H1 (cell line): ENCODE data around the gene ARHGAP18. TPM values are rescaled to one million over a fixed set of nuclear protein-coding genes. Genes with fewer than 3 reads are reported as not detected.

Experiments
- CTCF ChIA-PET: fragments of 300-600 bp; sonication (Branson Sonifier 250); formaldehyde crosslinking; loops from one replicate; lab custom pipeline; 2021; ENCODE audit not compliant: partially characterized antibody; lab: Charles Lee
- POLR2A ChIA-PET: fragments of 300-600 bp; sonication (Branson Sonifier 250); formaldehyde crosslinking; loops from one replicate; lab custom pipeline; 2021; ENCODE audit warnings: inconsistent platforms; ENCODE audit not compliant: partially characterized antibody; lab: Charles Lee
- DNase-seq, 2 experiments: peaks; one replicate each; pipeline versions ENCODE4 v3.0.0 to v3.0.0-alpha.2; 2010 to 2022; ENCODE audit warnings: low spot score in 2 of 2, low read depth in 1 of 2, mixed read lengths in 1 of 2
- FAIRE-seq: peaks from 2 replicates; lab custom pipeline; 2011; peaks lifted over from hg19 to GRCh38; lab: Jason Lieb, UNC
- H2AFZ ChIP-seq: 2 replicates; pipeline ENCODE4 v1.8.1; 2012; ENCODE audit warnings: low read length, inconsistent platforms
- H2AK5ac ChIP-seq: 2 replicates; pipeline ENCODE4 v1.6.1; 2013; ENCODE audit warnings: low read depth, low read length
- H2BK120ac ChIP-seq: replicated peaks from 2 replicates; pipeline ENCODE3; 2013; ENCODE audit warnings: low read depth, low read length, inconsistent platforms
- H2BK12ac ChIP-seq: 2 replicates; pipeline ENCODE4 v1.6.1; 2013; ENCODE audit warnings: low read depth, low read length
- H2BK15ac ChIP-seq: 2 replicates; pipeline ENCODE4 v1.6.1; 2013; ENCODE audit warnings: low read length
- H2BK20ac ChIP-seq: 2 replicates; pipeline ENCODE4 v1.6.1; 2013; ENCODE audit warnings: low read length
- H2BK5ac ChIP-seq: 2 replicates; pipeline ENCODE4 v1.6.1; 2013; ENCODE audit warnings: low read depth, low read length
- H3K14ac ChIP-seq: 2 replicates; pipeline ENCODE4 v1.6.1; 2013; ENCODE audit warnings: inconsistent platforms; ENCODE audit not compliant: insufficient read length
- H3K18ac ChIP-seq: 2 replicates; pipeline ENCODE4 v1.6.1; 2013; ENCODE audit warnings: low read length; ENCODE audit errors: extremely low read depth
- H3K23ac ChIP-seq: 2 replicates; pipeline ENCODE4 v1.6.1; 2013; ENCODE audit warnings: inconsistent platforms; ENCODE audit not compliant: insufficient read length
- H3K23me2 ChIP-seq: 2 replicates; pipeline ENCODE4 v1.6.1; 2013; ENCODE audit warnings: low read depth, low read length
- H3K27ac ChIP-seq: 2 replicates; pipeline ENCODE4 v1.6.1; 2011; ENCODE audit warnings: low read depth, low read length, inconsistent platforms
- H3K27me3 ChIP-seq, 4 experiments: replicated peaks in 1 of 4; 1 replicate in 1 of 4; 2 replicates in 3 of 4; pipeline versions ENCODE4 v1.6.1 to v1.8.1; 2011 to 2013; ENCODE audit warnings: low read length in 3 of 4, mild to moderate bottlenecking in 3 of 4, inconsistent platforms in 2 of 4, mixed read lengths in 2 of 4, moderate library complexity in 1 of 4; ENCODE audit not compliant: control insufficient read depth in 3 of 4, insufficient read depth in 3 of 4; ENCODE audit errors: extremely low read depth in 1 of 4
- H3K36me3 ChIP-seq, 4 experiments: 2 replicates each; pipeline versions ENCODE4 v1.6.1 to v1.8.1; 2011 to 2013; ENCODE audit warnings: mild to moderate bottlenecking in 4 of 4, low read length in 3 of 4, moderate library complexity in 2 of 4, control low read depth in 1 of 4, inconsistent platforms in 1 of 4; ENCODE audit not compliant: insufficient read depth in 4 of 4, control insufficient read depth in 2 of 4
- H3K4ac ChIP-seq: replicated peaks from 2 replicates; pipeline ENCODE3; 2013; ENCODE audit warnings: low read length, low read depth, mixed read lengths, inconsistent platforms; ENCODE audit not compliant: insufficient read length
- H3K4me1 ChIP-seq, 4 experiments: replicated peaks in 1 of 4; 1 replicate in 1 of 4; 2 replicates in 3 of 4; pipeline versions ENCODE4 v1.6.1 to v1.8.1; 2011 to 2013; ENCODE audit warnings: low read length in 3 of 4, inconsistent platforms in 2 of 4, mixed read lengths in 1 of 4; ENCODE audit not compliant: insufficient read depth in 4 of 4, control insufficient read depth in 3 of 4
- H3K4me2 ChIP-seq, 2 experiments: 2 replicates each; pipeline versions ENCODE4 v1.6.1 to v1.8.1; 2011 to 2013; ENCODE audit warnings: low read depth in 2 of 2, low read length in 2 of 2, control low read depth in 1 of 2, inconsistent platforms in 1 of 2, mild to moderate bottlenecking in 1 of 2; ENCODE audit not compliant: insufficient read depth in 1 of 2
- H3K4me3 ChIP-seq, 4 experiments: fragments of 200-600, 300-600 bp in 1 of 4; sonication (generic), shearing (Covaris generic), sonication (Bioruptor Twin) in 1 of 4; 2 replicates each; pipeline versions ENCODE4 v1.5.1 to v1.8.1; 2011 to 2016; ENCODE audit warnings: low read length in 4 of 4, low read depth in 3 of 4, control low read depth in 2 of 4, inconsistent platforms in 2 of 4, mild to moderate bottlenecking in 2 of 4, mixed read lengths in 1 of 4, moderate library complexity in 1 of 4; ENCODE audit not compliant: insufficient read depth in 2 of 4; ENCODE audit errors: extremely low read depth in 1 of 4
- H3K56ac ChIP-seq: replicated peaks from 2 replicates; pipeline ENCODE3; 2013; ENCODE audit warnings: low read depth, mild to moderate bottlenecking, mixed read lengths, low read length, inconsistent platforms; ENCODE audit not compliant: insufficient read length
- H3K79me1 ChIP-seq: 2 replicates; pipeline ENCODE4 v1.6.1; 2013; ENCODE audit warnings: low read depth, low read length, control low read depth
- H3K79me2 ChIP-seq, 2 experiments: 2 replicates each; pipeline versions ENCODE4 v1.6.1 to v1.8.1; 2012 to 2013; ENCODE audit warnings: low read length in 2 of 2, mild to moderate bottlenecking in 2 of 2, inconsistent platforms in 1 of 2; ENCODE audit not compliant: insufficient read depth in 2 of 2, control insufficient read depth in 1 of 2
- H3K9ac ChIP-seq, 4 experiments: replicated peaks in 1 of 4; 1 replicate in 1 of 4; 2 replicates in 3 of 4; pipeline versions ENCODE4 v1.6.1 to v1.8.1; 2011 to 2013; ENCODE audit warnings: low read depth in 3 of 4, low read length in 3 of 4, control low read depth in 2 of 4, mild to moderate bottlenecking in 2 of 4, moderate library complexity in 2 of 4, inconsistent platforms in 1 of 4; ENCODE audit errors: extremely low read depth in 1 of 4
- H3K9me3 ChIP-seq, 2 experiments: 2 replicates each; pipeline versions ENCODE4 v1.6.1 to v1.8.1; 2012 to 2013; ENCODE audit warnings: mild to moderate bottlenecking in 2 of 2, moderate library complexity in 2 of 2, control low read depth in 1 of 2, inconsistent platforms in 1 of 2, low read depth in 1 of 2, low read length in 1 of 2, mixed read lengths in 1 of 2; ENCODE audit not compliant: insufficient read depth in 2 of 2
- H4K20me1 ChIP-seq, 2 experiments: replicated peaks in 1 of 2; 2 replicates each; pipeline versions ENCODE3 to v1.8.1; 2011 to 2013; ENCODE audit warnings: inconsistent platforms in 2 of 2, low read length in 2 of 2, mild to moderate bottlenecking in 1 of 2; ENCODE audit not compliant: insufficient read depth in 2 of 2, control insufficient read depth in 1 of 2
- H4K5ac ChIP-seq: 2 replicates; pipeline ENCODE4 v1.6.1; 2013; ENCODE audit warnings: low read length, low read depth, mixed read lengths, inconsistent platforms; ENCODE audit not compliant: insufficient read length
- H4K8ac ChIP-seq: 2 replicates; pipeline ENCODE4 v1.8.0; 2013; ENCODE audit warnings: mild to moderate bottlenecking, moderate library complexity, low read length, inconsistent platforms; ENCODE audit not compliant: insufficient read depth; ENCODE audit errors: extremely low read depth
- H4K91ac ChIP-seq: replicated peaks from 2 replicates; pipeline ENCODE3; 2013; ENCODE audit warnings: low read length, mixed read lengths, inconsistent platforms; ENCODE audit not compliant: insufficient read length
- BCL11A ChIP-seq, 2 experiments: IDR thresholded peaks; one replicate each; pipeline ENCODE4 v1.6.1; 2011; ENCODE audit warnings: low read depth in 2 of 2, low read length in 2 of 2, mild to moderate bottlenecking in 2 of 2
- CHD2 ChIP-seq: IDR thresholded peaks from 2 replicates; pipeline ENCODE4 v1.6.1; 2012; ENCODE audit warnings: low read length, improper control_type of control experiment
- CREB1 ChIP-seq: IDR thresholded peaks from 2 replicates; pipeline ENCODE4 v1.6.1; 2012; ENCODE audit warnings: inconsistent platforms
- KDM1A ChIP-seq: fragments of 200-600, 300-600 bp; sonication (generic); IDR thresholded peaks from 2 replicates; pipeline ENCODE4 v1.7.1; 2016; ENCODE audit warnings: mild to moderate bottlenecking, low read length, borderline replicate concordance
- PHF8 ChIP-seq: fragments of 200-600 bp; sonication (generic); conservative IDR thresholded peaks from 2 replicates; pipeline ENCODE4 v1.7.1; 2012; ENCODE audit warnings: low read depth, mild to moderate bottlenecking, inconsistent platforms, low read length, moderate library complexity
- SIX5 ChIP-seq: IDR thresholded peaks from 2 replicates; pipeline ENCODE4 v1.6.1; 2011; ENCODE audit warnings: mild to moderate bottlenecking, low read depth, low read length
- TCF12 ChIP-seq: IDR thresholded peaks from 2 replicates; pipeline ENCODE4 v1.6.1; 2011; ENCODE audit warnings: low read depth, mild to moderate bottlenecking, low read length
- TEAD4 ChIP-seq: IDR thresholded peaks from 2 replicates; pipeline ENCODE4 v1.6.1; 2012; ENCODE audit warnings: low read depth, low read length, inconsistent platforms, mixed read lengths
- WGBS, 2 experiments: shearing (Covaris generic) in 1 of 2; methylation state at CpG; one replicate each; pipeline versions ENCODE4 v1.1.6 to v1.1.7; 2013 to 2015; ENCODE audit warnings: low lambda C conversion rate in 2 of 2, mixed read lengths in 2 of 2, inconsistent platforms in 1 of 2, low coverage in 1 of 2, missing lambda C conversion rate in 1 of 2; ENCODE audit not compliant: insufficient replicate concordance in 2 of 2, insufficient coverage in 1 of 2, insufficient read length in 1 of 2; ENCODE audit errors: extremely low coverage in 1 of 2, missing lambda C conversion rate in 1 of 2; 5-methylcytosine and 5-hydroxymethylcytosine counted together
- polyA plus RNA-seq, 7 experiments: library from polyadenylated mRNA; depleted of rRNA in 3 of 7; stranded (reverse) in 5 of 7; unstranded in 2 of 7; fragments of >200 nt in 5 of 7; fragments of 200-250 nt in 2 of 7; gene quantifications; 1 replicate in 5 of 7; 2 replicates in 1 of 7; 4 replicates in 1 of 7; pipeline versions ENCODE4 v1.2.1 to v1.2.3, GENCODE V29; 2011 to 2013; ENCODE audit warnings: missing spikeins in 2 of 7, mixed read lengths in 2 of 7
- total RNA-seq: library from RNA; stranded (reverse); fragmentation: NEBNext Ultra II Directional; extraction: Animal tissue kit (Norgen Biotek cat#: 25700); gene quantifications from 2 replicates; pipeline ENCODE4 v1.2.1, GENCODE V29; 2021
- TF ChIP-seq, protein P1 (sequence below): IDR thresholded peaks from 2 replicates; pipeline ENCODE4 v1.6.1; 2012; ENCODE audit warnings: inconsistent platforms

The ARHGAP18 gene
- total and polyA plus RNA-seq, 2 of the 8 experiments (the other 6 are each of a cell fraction or from before 2014, with no cell fraction given) = 0.83 to 4.5 TPM

- Histone ChIP-seq H2BK12ac (no peak overlapping the region), H3K27ac (no peak overlapping the region)
- no peak for DNase-seq
These were observed 10.3 kb downstream of the ARHGAP18 start for GRCh38 chr6:129699659-129700058.

More at GRCh38 chr6:129699659-129700058, 10.3 kb downstream of the ARHGAP18 start:
- Histone ChIP-seq H2BK20ac (no peak overlapping the region), H2BK5ac (no peak overlapping the region), H3K9ac (no peak overlapping the region), H2BK15ac (no peak overlapping the region), H3K4me2 (no peak overlapping the region), H3K27me3 (no peaks in the 10 kb centered on the region), H3K79me2 (no peaks in the 10 kb centered on the region; a peak in 1 of 4 replicates), H2BK120ac (no peak overlapping the region), H4K8ac (no peak overlapping the region), H4K20me1 (no peaks in the 10 kb centered on the region), H3K36me3 (no peaks in the 10 kb centered on the region), H3K79me1 (no peaks in the 10 kb centered on the region), H2AK5ac (no peak overlapping the region), H3K23me2 (no peaks in the 10 kb centered on the region), H3K18ac (no peak overlapping the region), H3K4me3 (no peak overlapping the region), H3K9me3 (no peaks in the 10 kb centered on the region), H3K14ac (no peak overlapping the region), H3K56ac (no peak overlapping the region), H4K91ac (no peak overlapping the region), H4K5ac (no peak overlapping the region), H3K4ac (no peak overlapping the region), H2AFZ (no peak overlapping the region), H3K23ac (no peak overlapping the region), H3K4me1 (peaks cover 0 to 8% (median 1%) of the 10 kb centered on the region in 4 experiments; a peak in 2 of 7 replicates)
- FAIRE-seq = no peak
- WGBS, 2 experiments = 92% methylated on average over 2 of the region's 2 CpGs; no CpG with 5 or more reads in 1 of the 2 experiments
- TF ChIP-seq CREB1 (no peak), PHF8 (no peak), CHD2 (no peak), SIX5 (no peak), TCF12 (no peak), KDM1A (no peak), BCL11A (IDR thresholded peaks at IDR 0.05; ENCODE audit: low read depth in 2 of 2, low read length in 2 of 2) (no peak), TEAD4 (no peak)
- TF ChIP-seq, protein P1, sequence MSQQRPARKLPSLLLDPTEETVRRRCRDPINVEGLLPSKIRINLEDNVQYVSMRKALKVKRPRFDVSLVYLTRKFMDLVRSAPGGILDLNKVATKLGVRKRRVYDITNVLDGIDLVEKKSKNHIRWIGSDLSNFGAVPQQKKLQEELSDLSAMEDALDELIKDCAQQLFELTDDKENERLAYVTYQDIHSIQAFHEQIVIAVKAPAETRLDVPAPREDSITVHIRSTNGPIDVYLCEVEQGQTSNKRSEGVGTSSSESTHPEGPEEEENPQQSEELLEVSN = no peak
- ChIA-PET CTCF (interaction anchor here (0.7 to 1.2 kb wide), 2 partner anchors 9 to 36 kb away, joined by 3 read pairs; no protein-coding TSS in a partner anchor), POLR2A (interaction anchor here (0.7 kb wide), 1 partner anchor 10 kb away, joined by 3 read pairs; the partner anchor contains the start of gene ARHGAP18)
